Cardiac muscle cell (in vitro differentiated cells and primary cell): Measurements from ENCODE around the gene PRR15L. TPM values are rescaled to one million over a fixed set of nuclear protein-coding genes. Genes with fewer than 3 reads are reported as not detected.

Experiments used
- DNase-seq, 2 donors: peaks; one replicate each; pipeline versions ENCODE4 v3.0.0 to v3.0.0-alpha.2; 2010 to 2017; ENCODE audit warnings: low read depth in 1 of 2, low spot score in 1 of 2
- H3K27ac ChIP-seq: fragments of 200-600 bp; sonication (generic); 2 replicates; pipeline ENCODE4 v1.5.1; 2016
- H3K27me3 ChIP-seq: fragments of 200-600 bp; sonication (generic); 2 replicates; pipeline ENCODE4 v1.6.0; 2016; ENCODE audit warnings: control low read depth
- H3K36me3 ChIP-seq: fragments of 200-600 bp; sonication (generic); 2 replicates; pipeline ENCODE4 v1.5.1; 2016; ENCODE audit warnings: control low read depth
- H3K4me1 ChIP-seq: fragments of 200-600 bp; sonication (generic); 2 replicates; pipeline ENCODE4 v1.8.1; 2017; ENCODE audit warnings: low read depth, mild to moderate bottlenecking, mixed run types
- H3K4me3 ChIP-seq: fragments of 200-600 bp; sonication (generic); 2 replicates; pipeline ENCODE4 v1.5.1; 2016; ENCODE audit warnings: mild to moderate bottlenecking
- H3K9me3 ChIP-seq: fragments of 200-600 bp; sonication (generic); 2 replicates; pipeline ENCODE4 v1.5.1; 2017; ENCODE audit warnings: low read depth, mild to moderate bottlenecking, control low read depth
- polyA plus RNA-seq: library from polyadenylated mRNA; unstranded; fragments of >200 nt; fragmentation: Nextera tagmentation; extraction: Ambion mirVana; gene quantifications from 2 replicates; pipeline ENCODE4 v1.2.1, GENCODE V29; 2016
- total RNA-seq: library from RNA; depleted of rRNA; stranded (reverse); fragments of >200 nt; gene quantifications from 2 replicates; pipeline ENCODE4 v1.2.3, GENCODE V29; 2016
- TF ChIP-seq, protein P1 (sequence below): IDR thresholded peaks from 2 replicates; pipeline ENCODE4 v1.5.1; 2012; ENCODE audit warnings: low read depth, mild to moderate bottlenecking, low read length

PRR15L gene
- total and polyA plus RNA-seq, 2 experiments from 2014 or later = not detected

DNA sequence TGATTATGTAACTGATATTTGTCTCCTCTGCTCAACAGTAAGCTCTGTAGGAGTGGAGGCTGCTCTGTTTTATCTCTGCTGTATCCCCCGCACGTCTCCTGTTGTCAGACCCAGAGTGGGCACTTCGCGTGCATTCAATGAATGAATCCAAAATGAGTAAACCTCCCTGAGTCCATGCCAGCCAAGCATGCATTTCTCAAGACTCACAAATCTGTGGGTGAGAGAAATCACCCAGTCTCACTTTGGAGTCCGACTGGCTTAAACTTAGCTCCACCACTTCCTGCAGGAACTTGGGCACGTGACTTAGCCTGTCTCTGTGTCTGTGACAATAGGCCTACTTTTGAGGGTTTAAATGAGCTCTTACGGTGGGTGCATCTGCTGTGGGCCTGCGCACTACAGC, 12.6 kb downstream of the PRR15L start:
- no peaks in the 10 kb centered on the region for H3K27me3 ChIP-seq
- TF ChIP-seq, protein P1, sequence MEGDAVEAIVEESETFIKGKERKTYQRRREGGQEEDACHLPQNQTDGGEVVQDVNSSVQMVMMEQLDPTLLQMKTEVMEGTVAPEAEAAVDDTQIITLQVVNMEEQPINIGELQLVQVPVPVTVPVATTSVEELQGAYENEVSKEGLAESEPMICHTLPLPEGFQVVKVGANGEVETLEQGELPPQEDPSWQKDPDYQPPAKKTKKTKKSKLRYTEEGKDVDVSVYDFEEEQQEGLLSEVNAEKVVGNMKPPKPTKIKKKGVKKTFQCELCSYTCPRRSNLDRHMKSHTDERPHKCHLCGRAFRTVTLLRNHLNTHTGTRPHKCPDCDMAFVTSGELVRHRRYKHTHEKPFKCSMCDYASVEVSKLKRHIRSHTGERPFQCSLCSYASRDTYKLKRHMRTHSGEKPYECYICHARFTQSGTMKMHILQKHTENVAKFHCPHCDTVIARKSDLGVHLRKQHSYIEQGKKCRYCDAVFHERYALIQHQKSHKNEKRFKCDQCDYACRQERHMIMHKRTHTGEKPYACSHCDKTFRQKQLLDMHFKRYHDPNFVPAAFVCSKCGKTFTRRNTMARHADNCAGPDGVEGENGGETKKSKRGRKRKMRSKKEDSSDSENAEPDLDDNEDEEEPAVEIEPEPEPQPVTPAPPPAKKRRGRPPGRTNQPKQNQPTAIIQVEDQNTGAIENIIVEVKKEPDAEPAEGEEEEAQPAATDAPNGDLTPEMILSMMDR = no peak
- no peak overlapping the region for H3K4me3 ChIP-seq
- no peaks in the 10 kb centered on the region for H3K36me3 ChIP-seq
- no peaks in the 10 kb centered on the region for H3K9me3 ChIP-seq
- H3K27ac ChIP-seq = no peak overlapping the region
- peak in 1 of 2 donors; percentile 53 for DNase-seq
- no peaks in the 10 kb centered on the region for H3K4me1 ChIP-seq

DNA sequence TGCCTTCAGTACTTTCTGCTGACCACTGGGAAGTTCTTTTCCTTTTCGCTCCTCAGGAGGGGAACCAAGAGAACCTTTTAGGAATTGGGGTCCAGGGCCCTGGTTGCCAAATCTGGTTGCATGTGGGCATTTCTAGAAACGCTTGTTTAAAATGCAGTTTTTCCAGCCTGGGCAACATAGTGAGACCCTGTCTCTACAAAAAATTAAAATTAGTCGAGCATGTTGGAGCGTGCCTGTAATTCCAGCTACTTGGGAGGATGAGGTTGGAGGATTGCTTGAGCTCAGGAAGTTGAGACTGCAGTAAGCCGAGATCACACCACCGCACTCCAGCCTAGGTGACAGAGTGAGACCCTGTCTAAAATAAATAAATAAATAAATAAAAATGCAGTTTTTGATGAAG, 15.1 kb downstream of the PRR15L start:
- Histone ChIP-seq H3K36me3 (no peaks in the 10 kb centered on the region), H3K27ac (no peak overlapping the region), H3K27me3 (no peaks in the 10 kb centered on the region), H3K9me3 (no peaks in the 10 kb centered on the region), H3K4me1 (no peaks in the 10 kb centered on the region), H3K4me3 (no peak overlapping the region)
- TF ChIP-seq, protein P1 = no peak
- no peak for DNase-seq

DNA sequence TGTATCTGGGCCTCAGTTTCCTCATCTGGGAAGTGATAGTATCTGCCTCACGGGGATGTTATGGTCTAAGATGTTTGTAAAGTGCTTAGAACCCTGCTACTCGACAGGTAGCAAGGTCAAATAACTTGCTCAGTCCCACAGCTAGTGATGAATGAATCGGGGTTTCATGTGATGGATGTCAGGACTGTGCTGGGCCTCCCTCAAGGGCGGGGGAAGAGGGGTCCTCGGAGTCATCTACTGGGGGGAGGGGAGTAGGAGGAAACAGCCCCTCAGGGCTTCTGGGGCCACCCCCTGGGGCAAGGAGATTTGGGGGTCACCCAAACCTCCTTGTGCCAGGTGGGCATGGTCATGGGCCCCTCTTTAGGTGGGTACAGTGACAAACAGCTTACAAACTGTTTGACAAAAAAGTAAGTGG, 15.6 kb downstream of the PRR15L start:
- Histone ChIP-seq H3K9me3 (no peaks in the 10 kb centered on the region), H3K27me3 (no peaks in the 10 kb centered on the region), H3K4me1 (no peaks in the 10 kb centered on the region), H3K27ac (no peak overlapping the region), H3K36me3 (no peaks in the 10 kb centered on the region), H3K4me3 (peak overlapping the region; percentile 37)
- TF ChIP-seq, protein P1 = no peak
- DNase-seq = no peak

DNA sequence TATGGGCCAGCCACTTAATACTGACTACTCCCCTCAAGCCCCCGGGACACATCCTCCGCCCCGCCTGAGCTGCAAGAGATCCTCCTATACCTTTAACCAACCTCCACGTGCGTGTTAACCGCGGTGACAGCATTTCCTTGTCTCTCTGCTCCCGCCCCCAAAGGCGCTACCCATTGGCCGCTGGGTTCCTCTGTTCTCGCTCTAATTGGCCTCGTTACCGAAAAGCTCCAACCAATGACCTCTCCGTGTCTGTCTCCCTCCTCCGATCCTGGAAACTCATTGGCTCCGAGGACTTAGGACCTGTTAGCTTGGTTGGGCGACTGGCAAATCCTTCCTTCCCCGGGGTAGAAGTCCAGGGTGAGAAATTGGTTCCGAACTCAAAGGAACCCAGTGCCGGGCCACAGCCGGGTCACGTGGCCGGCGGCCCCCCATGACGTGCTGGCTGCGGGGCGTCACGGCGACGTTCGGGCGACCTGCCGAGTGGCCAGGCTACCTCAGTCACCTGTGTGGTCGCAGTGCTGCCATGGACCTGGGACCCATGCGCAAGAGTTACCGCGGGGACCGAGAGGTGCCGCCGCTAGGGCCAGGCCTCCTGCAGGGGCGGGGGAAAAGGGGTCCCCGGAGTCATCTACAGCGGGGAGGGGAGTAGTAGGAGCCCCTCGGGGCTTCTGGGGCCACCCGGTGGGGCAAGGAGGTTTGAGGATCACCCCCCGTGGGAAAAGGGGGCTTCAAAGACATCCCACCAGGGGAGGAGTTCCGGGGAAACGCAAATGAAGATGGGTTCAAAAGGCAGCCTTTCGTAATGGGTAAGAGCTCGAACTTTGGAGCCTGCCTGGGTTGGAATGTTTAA, 16.2 kb downstream of the PRR15L start, which contains the start of gene PNPO:
Gene PNPO, plus strand, starts transcription at position 326 of the 850 bp plus-strand sequence. Its CDS starts 105 bp downstream, at position 431.
- no peaks in the 10 kb centered on the region for H3K36me3 ChIP-seq
- no peaks in the 10 kb centered on the region for H3K27me3 ChIP-seq
- H3K4me1 ChIP-seq = no peaks in the 10 kb centered on the region
- peak within 1 kb of the TSS; percentile 37 for H3K4me3 ChIP-seq
- no peak within 1 kb of the TSS for H3K27ac ChIP-seq
- TF ChIP-seq, protein P1 = no peak
- DNase-seq = peak; percentile 87 to 98
- no peaks in the 10 kb centered on the region for H3K9me3 ChIP-seq

- no peaks in the 10 kb centered on the region for H3K4me1 ChIP-seq
- H3K9me3 ChIP-seq = no peaks in the 10 kb centered on the region
- no peaks in the 10 kb centered on the region for H3K27me3 ChIP-seq
- no peak overlapping the region for H3K4me3 ChIP-seq
- no peak overlapping the region for H3K27ac ChIP-seq
- no peak for DNase-seq
- TF ChIP-seq, protein P1 = no peak
- no peaks in the 10 kb centered on the region for H3K36me3 ChIP-seq
These were observed 19.7 kb downstream of the PRR15L start for GRCh38 chr17:47937941-47938340.
